ENCODE measurements around the gene PRELP.

PRELP gene

GRCh38 chr1:203526572-203526971 lies 51.0 kb downstream of the PRELP start:
- TF ChIP-seq CTCF (IDR thresholded peaks at IDR 0.05; ENCODE audit: low read depth, low read length) (no peak), EZH2phosphoT487 (IDR thresholded peaks at IDR 0.05; ENCODE audit: low read depth) (no peak)
- Histone ChIP-seq H3K4me2 (ENCODE audit: low read length) (no peak overlapping the region), H3K27ac (ENCODE audit: low read length) (no peak overlapping the region), H2AFZ (ENCODE audit: low read depth, low read length) (no peak overlapping the region), H3K27me3 (ENCODE audit: low read depth, low read length) (no peaks in the 10 kb centered on the region), H4K20me1 (ENCODE audit: insufficient read depth, low read length) (no peaks in the 10 kb centered on the region), H3K4me1 (ENCODE audit: low read length) (peaks cover 2% of the 10 kb centered on the region; the same call in 1 of the 2 replicates), H3K9me3 (ENCODE audit: insufficient read depth, low read length) (no peaks in the 10 kb centered on the region), H3K4me3 (ENCODE audit: low read length) (no peak overlapping the region), H3K9ac (ENCODE audit: low read length) (no peak overlapping the region), H3K36me3 (replicated peaks; ENCODE audit: low read depth, low read length) (no peaks in the 10 kb centered on the region), H3K79me2 (ENCODE audit: low read length) (no peaks in the 10 kb centered on the region)

GRCh38 chr1:203527013-203527412 lies 51.4 kb downstream of the PRELP start:
- Histone ChIP-seq H3K4me2 (ENCODE audit: low read length) (no peak overlapping the region), H2AFZ (ENCODE audit: low read depth, low read length) (no peak overlapping the region), H3K9me3 (ENCODE audit: insufficient read depth, low read length) (no peaks in the 10 kb centered on the region)

DNA sequence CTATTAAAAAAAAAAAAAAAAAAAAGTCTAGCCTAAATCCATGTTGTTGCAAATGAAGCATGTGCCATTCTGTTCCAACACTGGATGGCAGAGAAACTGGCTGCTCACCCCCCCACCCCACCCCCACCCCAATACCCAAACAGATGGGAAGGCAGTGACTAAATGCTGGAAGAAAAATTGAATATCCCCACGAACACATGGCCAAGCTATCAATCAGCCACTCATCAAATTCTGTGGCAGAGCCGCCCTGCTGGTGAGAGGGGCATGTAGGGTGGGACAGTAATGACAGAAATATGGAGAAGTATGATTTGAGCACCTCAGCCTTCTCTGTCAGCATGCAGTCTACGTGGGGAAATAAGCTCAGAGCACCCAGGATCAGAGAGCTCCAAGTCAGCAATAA lies 52.5 kb downstream of the PRELP start:
- peaks cover 6% of the 10 kb centered on the region; the same call in 1 of the 2 replicates for H3K27me3 ChIP-seq (ENCODE audit: low read depth, low read length)
- H3K36me3 ChIP-seq (replicated peaks; ENCODE audit: low read depth, low read length), result no peaks in the 10 kb centered on the region
- H3K9me3 ChIP-seq (ENCODE audit: insufficient read depth, low read length), result no peaks in the 10 kb centered on the region
- H3K4me2 ChIP-seq (ENCODE audit: low read length), result no peak overlapping the region
- no peaks in the 10 kb centered on the region for H3K79me2 ChIP-seq (ENCODE audit: low read length)
- peaks cover 2% of the 10 kb centered on the region; the same call in 1 of the 2 replicates for H3K4me1 ChIP-seq (ENCODE audit: low read length)
- H3K9ac ChIP-seq (ENCODE audit: low read length), result no peak overlapping the region
- H4K20me1 ChIP-seq (ENCODE audit: insufficient read depth, low read length), result no peaks in the 10 kb centered on the region
- H3K27ac ChIP-seq (ENCODE audit: low read length), result no peak overlapping the region
- H2AFZ ChIP-seq (ENCODE audit: low read depth, low read length), result no peak overlapping the region
- TF ChIP-seq CTCF (IDR thresholded peaks at IDR 0.05; ENCODE audit: low read depth, low read length) (no peak), EZH2phosphoT487 (IDR thresholded peaks at IDR 0.05; ENCODE audit: low read depth) (no peak)
- no peak overlapping the region for H3K4me3 ChIP-seq (ENCODE audit: low read length)

More at GRCh38 chr1:203527013-203527412, 51.4 kb downstream of the PRELP start:
- Histone ChIP-seq H3K27ac (ENCODE audit: low read length) (no peak overlapping the region), H3K4me3 (ENCODE audit: low read length) (no peak overlapping the region), H4K20me1 (ENCODE audit: insufficient read depth, low read length) (no peaks in the 10 kb centered on the region), H3K27me3 (ENCODE audit: low read depth, low read length) (peaks cover 2% of the 10 kb centered on the region; the same call in 1 of the 2 replicates), H3K4me1 (ENCODE audit: low read length) (peaks cover 2% of the 10 kb centered on the region; the same call in 1 of the 2 replicates), H3K79me2 (ENCODE audit: low read length) (no peaks in the 10 kb centered on the region), H3K36me3 (replicated peaks; ENCODE audit: low read depth, low read length) (no peaks in the 10 kb centered on the region), H3K9ac (ENCODE audit: low read length) (no peak overlapping the region)
- no peak for TF ChIP-seq EZH2phosphoT487 (IDR thresholded peaks at IDR 0.05; ENCODE audit: low read depth)
- TF ChIP-seq CTCF (IDR thresholded peaks at IDR 0.05; ENCODE audit: low read depth, low read length), result no peak

- no peaks in the 10 kb centered on the region for H4K20me1 ChIP-seq (ENCODE audit: insufficient read depth, low read length)
- H3K9me3 ChIP-seq (ENCODE audit: insufficient read depth, low read length), result no peaks in the 10 kb centered on the region
- no peak overlapping the region for H3K9ac ChIP-seq (ENCODE audit: low read length)
- H3K4me1 ChIP-seq (ENCODE audit: low read length), result peaks cover 2% of the 10 kb centered on the region; the same call in 1 of the 2 replicates
- H3K4me2 ChIP-seq (ENCODE audit: low read length), result no peak overlapping the region
- H3K4me3 ChIP-seq (ENCODE audit: low read length), result no peak overlapping the region
- no peaks in the 10 kb centered on the region for H3K36me3 ChIP-seq (replicated peaks; ENCODE audit: low read depth, low read length)
- no peaks in the 10 kb centered on the region for H3K79me2 ChIP-seq (ENCODE audit: low read length)
- H2AFZ ChIP-seq (ENCODE audit: low read depth, low read length), result no peak overlapping the region
- H3K27ac ChIP-seq (ENCODE audit: low read length), result no peak overlapping the region
- peaks cover 11% of the 10 kb centered on the region; the same call in 1 of the 2 replicates for H3K27me3 ChIP-seq (ENCODE audit: low read depth, low read length)
- TF ChIP-seq EZH2phosphoT487 (IDR thresholded peaks at IDR 0.05; ENCODE audit: low read depth), result no peak
- TF ChIP-seq CTCF (IDR thresholded peaks at IDR 0.05; ENCODE audit: low read depth, low read length), result no peak
These were observed 53.6 kb downstream of the PRELP start for GRCh38 chr1:203528976-203529835.

All from OCI-LY3 (cell line).